Mucosa of rectum (tissue), 2 donors: ENCODE results near the gene DEPDC5.

Experiments
- H3K27ac ChIP-seq, 2 donors: one replicate each; pipeline ENCODE4 v1.7.0; 2013; ENCODE audit warnings: inconsistent platforms in 2 of 2, low read depth in 2 of 2, low read length in 2 of 2
- H3K27me3 ChIP-seq, 2 donors: one replicate each; pipeline ENCODE4 v1.7.0; 2013; ENCODE audit warnings: low read length in 2 of 2; ENCODE audit not compliant: control insufficient read depth in 2 of 2, insufficient read depth in 2 of 2
- H3K36me3 ChIP-seq, 2 donors: one replicate each; pipeline ENCODE4 v1.7.0; 2013; ENCODE audit warnings: low read length in 2 of 2; ENCODE audit not compliant: control insufficient read depth in 2 of 2, insufficient read depth in 2 of 2
- H3K4me1 ChIP-seq, 2 donors: one replicate each; pipeline ENCODE4 v1.7.0; 2013; ENCODE audit warnings: low read length in 2 of 2, mild to moderate bottlenecking in 1 of 2; ENCODE audit not compliant: control insufficient read depth in 2 of 2, insufficient read depth in 2 of 2
- H3K4me3 ChIP-seq, 2 donors: one replicate each; pipeline ENCODE4 v1.7.0; 2013; ENCODE audit warnings: low read length in 2 of 2
- H3K9ac ChIP-seq, 2 donors: one replicate each; pipeline ENCODE4 v1.7.0; 2013; ENCODE audit warnings: low read length in 2 of 2, low read depth in 1 of 2, mild to moderate bottlenecking in 1 of 2
- H3K9me3 ChIP-seq, 2 donors: one replicate each; pipeline ENCODE4 v1.7.0; 2013; ENCODE audit warnings: low read length in 2 of 2; ENCODE audit not compliant: control insufficient read depth in 2 of 2
- donor health status: healthy.
- donor health status: Normal muscosa, but diverticular disease.

DEPDC5 gene

GRCh38 chr22:31825513-31825912 lies 71.7 kb downstream of the DEPDC5 start:
- no peaks in the 10 kb centered on the region for H3K9me3 ChIP-seq
- no peak overlapping the region for H3K4me3 ChIP-seq
- no peaks in the 10 kb centered on the region for H3K4me1 ChIP-seq
- no peak overlapping the region for H3K9ac ChIP-seq
- peaks cover 38 to 54% of the 10 kb centered on the region in 2 donors for H3K36me3 ChIP-seq
- H3K27me3 ChIP-seq: no peaks in the 10 kb centered on the region
- H3K27ac ChIP-seq: no peak overlapping the region

GRCh38 chr22:31826443-31826842 lies 72.6 kb downstream of the DEPDC5 start:
- Histone ChIP-seq H3K4me1 (no peaks in the 10 kb centered on the region), H3K4me3 (no peak overlapping the region), H3K27ac (no peak overlapping the region), H3K27me3 (no peaks in the 10 kb centered on the region), H3K36me3 (peaks cover 29 to 45% of the 10 kb centered on the region in 2 donors), H3K9me3 (no peaks in the 10 kb centered on the region), H3K9ac (no peak overlapping the region)

GRCh38 chr22:31828739-31829138 lies 74.9 kb downstream of the DEPDC5 start:
- H3K27me3 ChIP-seq: no peaks in the 10 kb centered on the region
- no peaks in the 10 kb centered on the region for H3K4me1 ChIP-seq
- H3K27ac ChIP-seq: no peak overlapping the region
- peaks cover 20 to 30% of the 10 kb centered on the region in 2 donors for H3K36me3 ChIP-seq
- H3K9ac ChIP-seq: no peak overlapping the region
- no peaks in the 10 kb centered on the region for H3K9me3 ChIP-seq
- no peak overlapping the region for H3K4me3 ChIP-seq

GRCh38 chr22:31829505-31829904 lies 75.7 kb downstream of the DEPDC5 start:
- H3K36me3 ChIP-seq: peaks cover 25 to 36% of the 10 kb centered on the region in 2 donors
- H3K27ac ChIP-seq: no peak overlapping the region
- H3K9ac ChIP-seq: no peak overlapping the region
- H3K27me3 ChIP-seq: no peaks in the 10 kb centered on the region
- no peaks in the 10 kb centered on the region for H3K4me1 ChIP-seq
- H3K9me3 ChIP-seq: no peaks in the 10 kb centered on the region
- no peak overlapping the region for H3K4me3 ChIP-seq

GRCh38 chr22:31830721-31831070 lies 76.9 kb downstream of the DEPDC5 start:
- H3K27ac ChIP-seq: no peak overlapping the region
- H3K4me1 ChIP-seq: no peaks in the 10 kb centered on the region
- no peak overlapping the region for H3K9ac ChIP-seq
- H3K36me3 ChIP-seq: peaks cover 29 to 30% of the 10 kb centered on the region in 2 donors
- H3K4me3 ChIP-seq: no peak overlapping the region
- H3K27me3 ChIP-seq: no peaks in the 10 kb centered on the region
- no peaks in the 10 kb centered on the region for H3K9me3 ChIP-seq

- H3K9ac ChIP-seq: no peak overlapping the region
- no peaks in the 10 kb centered on the region for H3K27me3 ChIP-seq
- H3K36me3 ChIP-seq: peaks cover 21 to 36% of the 10 kb centered on the region in 2 donors
- no peak overlapping the region for H3K27ac ChIP-seq
- no peaks in the 10 kb centered on the region for H3K9me3 ChIP-seq
- H3K4me1 ChIP-seq: no peaks in the 10 kb centered on the region
- H3K4me3 ChIP-seq: no peak overlapping the region
These were observed 80.1 kb downstream of the DEPDC5 start for GRCh38 chr22:31833930-31834329.

GRCh38 chr22:31836010-31836409 lies 82.2 kb downstream of the DEPDC5 start:
- Histone ChIP-seq H3K4me3 (no peak overlapping the region), H3K36me3 (peaks cover 28 to 50% of the 10 kb centered on the region in 2 donors), H3K9me3 (no peaks in the 10 kb centered on the region), H3K27me3 (no peaks in the 10 kb centered on the region), H3K9ac (no peak overlapping the region), H3K4me1 (no peaks in the 10 kb centered on the region), H3K27ac (no peak overlapping the region)

GRCh38 chr22:31838917-31839316 lies 85.1 kb downstream of the DEPDC5 start:
- H3K27ac ChIP-seq: no peak overlapping the region
- H3K9ac ChIP-seq: no peak overlapping the region
- peaks cover 25 to 55% of the 10 kb centered on the region in 2 donors for H3K36me3 ChIP-seq
- no peaks in the 10 kb centered on the region for H3K27me3 ChIP-seq
- no peak overlapping the region for H3K4me3 ChIP-seq
- H3K4me1 ChIP-seq: no peaks in the 10 kb centered on the region
- H3K9me3 ChIP-seq: no peaks in the 10 kb centered on the region

- Histone ChIP-seq H3K9ac (no peak overlapping the region), H3K9me3 (no peaks in the 10 kb centered on the region), H3K27ac (no peak overlapping the region), H3K4me1 (no peaks in the 10 kb centered on the region), H3K27me3 (no peaks in the 10 kb centered on the region), H3K36me3 (peaks cover 27 to 59% of the 10 kb centered on the region in 2 donors), H3K4me3 (no peak overlapping the region)
These were observed 86.2 kb downstream of the DEPDC5 start for GRCh38 chr22:31839986-31840385.

- peaks cover 29 to 64% of the 10 kb centered on the region in 2 donors for H3K36me3 ChIP-seq
These were observed 86.8 kb downstream of the DEPDC5 start for GRCh38 chr22:31840585-31840984.

More at GRCh38 chr22:31840585-31840984, 86.8 kb downstream of the DEPDC5 start:
- H3K9ac ChIP-seq: no peak overlapping the region
- H3K27ac ChIP-seq: no peak overlapping the region
- H3K4me3 ChIP-seq: no peak overlapping the region
- H3K27me3 ChIP-seq: no peaks in the 10 kb centered on the region
- no peaks in the 10 kb centered on the region for H3K9me3 ChIP-seq
- H3K4me1 ChIP-seq: no peaks in the 10 kb centered on the region
